ENCODE measurements around the gene JARID2.

The JARID2 gene

DNA sequence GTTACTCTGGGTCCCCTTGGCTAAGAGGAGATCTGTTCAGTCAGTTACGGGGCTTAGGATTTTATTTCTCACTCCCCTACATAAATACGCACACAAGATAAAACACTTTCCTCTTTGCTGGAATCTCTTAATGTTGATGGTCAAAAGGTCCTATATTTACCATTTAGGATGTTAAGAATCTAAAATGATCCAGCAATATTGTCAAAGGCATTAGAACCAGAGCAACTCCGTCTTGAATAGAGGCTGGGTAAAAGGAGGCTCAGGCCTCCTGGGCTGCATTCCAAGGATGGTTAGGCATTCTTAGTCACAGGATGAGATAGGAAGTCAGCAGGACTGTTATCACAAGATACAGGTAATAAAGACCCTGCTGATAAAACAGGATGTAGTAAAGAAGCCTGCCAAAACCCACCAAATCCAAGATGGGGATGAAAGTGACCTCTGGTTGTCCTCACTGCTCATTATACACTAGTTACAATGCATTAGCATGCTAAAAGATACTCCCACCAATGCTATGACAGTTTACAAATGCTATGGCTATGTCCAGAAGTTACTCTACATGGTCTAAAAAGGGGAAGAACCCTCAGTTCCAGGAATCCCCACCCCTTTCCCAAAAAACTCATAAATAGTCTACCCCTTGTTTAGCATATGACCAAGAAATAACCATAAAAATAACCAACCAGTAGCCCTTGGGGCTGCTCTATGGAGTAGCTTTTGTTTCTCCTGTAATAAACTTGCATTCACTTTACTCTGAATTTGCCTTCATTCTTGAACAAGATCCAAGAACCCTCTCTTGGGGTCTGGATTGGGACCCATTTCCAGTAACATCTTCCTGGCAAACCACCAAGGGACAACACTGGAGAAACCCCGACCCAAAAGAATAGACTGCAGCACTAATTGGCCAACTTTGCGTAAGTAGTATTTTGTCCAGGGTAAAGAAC, 309.5 kb downstream of the JARID2 start:
- peak; percentile 35 for DNase-seq

DNA sequence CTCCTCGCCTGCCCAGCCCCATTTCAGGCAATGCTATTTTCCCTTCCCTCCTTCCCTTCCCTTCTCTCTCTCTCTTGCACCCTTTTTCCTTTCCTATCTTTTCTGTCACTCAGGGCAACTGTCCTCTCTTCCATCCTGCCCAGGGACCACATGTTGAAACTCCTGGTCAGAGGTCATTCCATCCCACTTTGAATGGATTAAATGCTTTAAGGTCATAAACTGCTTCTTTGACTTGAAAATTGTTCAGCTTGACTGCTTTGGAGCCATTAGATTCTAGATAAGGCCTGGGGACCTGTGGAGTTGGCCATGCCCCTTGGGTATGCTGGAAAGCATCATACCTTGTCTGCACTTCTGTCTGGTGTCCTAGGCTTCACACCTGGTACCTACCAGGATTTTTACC, 310.8 kb downstream of the JARID2 start:
- DNase-seq, result no peak

DNA sequence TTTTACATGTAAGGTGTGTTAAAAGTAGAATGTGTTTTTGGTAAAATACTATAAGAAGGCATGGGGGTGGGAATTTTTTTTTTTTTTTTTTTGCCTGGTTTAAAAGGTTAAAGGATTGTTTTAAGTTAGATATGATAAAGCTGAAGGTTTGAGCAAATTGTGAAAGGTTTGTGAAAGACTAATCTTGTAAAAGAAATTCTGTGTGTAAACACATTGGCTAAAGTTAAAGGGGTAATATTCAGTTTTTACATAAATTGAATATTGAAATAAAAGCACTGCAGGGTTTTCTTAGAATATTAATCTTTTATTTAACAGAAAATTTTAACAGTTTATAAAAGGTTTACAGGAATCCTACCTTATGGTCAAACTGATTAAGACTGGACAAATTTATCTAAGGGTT, 311.3 kb downstream of the JARID2 start:
- no peak for DNase-seq

DNA sequence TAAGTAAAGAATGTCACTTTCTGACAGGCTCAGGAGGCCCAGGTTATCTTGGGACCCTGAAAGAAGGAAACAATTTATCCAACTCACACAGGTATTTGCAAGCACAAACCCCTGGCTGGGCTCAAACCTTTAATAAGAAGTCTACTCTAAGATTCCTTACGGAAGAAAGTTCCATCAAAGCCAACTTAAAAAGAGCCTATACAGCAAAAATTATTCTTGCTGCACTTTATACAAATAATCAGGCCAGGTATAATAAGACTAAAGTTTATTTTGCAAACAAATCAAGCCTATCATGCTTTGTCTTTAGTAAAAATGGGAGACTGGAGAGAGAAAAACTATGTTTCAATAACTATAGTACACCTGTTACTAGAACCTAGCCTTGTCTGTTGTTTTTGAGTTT, 314.8 kb downstream of the JARID2 start:
- DNase-seq, result no peak

DNA sequence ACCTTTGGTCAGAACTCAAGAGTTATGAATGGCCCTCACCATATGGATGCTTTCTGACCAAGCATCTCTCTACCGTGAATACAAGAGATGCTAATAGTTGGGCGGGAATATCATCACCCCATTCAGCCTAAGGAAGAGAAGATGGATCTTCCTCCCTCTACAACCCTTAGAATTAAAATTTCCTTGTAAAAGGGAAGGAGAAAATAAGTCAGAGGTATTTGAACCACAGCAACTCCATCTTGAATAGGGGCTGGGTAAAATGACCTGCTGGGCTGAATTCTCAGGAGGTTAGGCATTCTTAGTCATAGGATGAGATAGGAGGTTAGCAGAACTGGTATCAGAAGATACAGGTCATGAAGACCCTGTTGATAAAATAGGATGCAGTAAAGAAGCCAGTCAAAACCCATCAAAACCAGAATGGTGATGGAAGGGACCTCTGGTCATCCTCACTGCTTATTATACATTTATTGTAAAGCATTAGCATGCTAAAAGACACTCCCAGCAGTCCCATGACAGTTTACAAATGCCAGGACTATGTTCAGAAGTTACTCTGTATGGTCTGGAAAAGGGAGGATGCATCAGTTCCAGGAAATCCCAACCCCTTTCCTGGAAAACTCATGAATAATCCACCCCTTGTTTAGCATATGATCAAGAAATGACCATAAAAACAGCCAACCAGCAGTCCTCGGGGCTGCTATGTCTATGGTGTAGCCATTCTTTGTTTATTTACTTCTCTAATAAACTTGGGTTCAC, 315.8 kb downstream of the JARID2 start:
- DNase-seq, result no peak

DNA sequence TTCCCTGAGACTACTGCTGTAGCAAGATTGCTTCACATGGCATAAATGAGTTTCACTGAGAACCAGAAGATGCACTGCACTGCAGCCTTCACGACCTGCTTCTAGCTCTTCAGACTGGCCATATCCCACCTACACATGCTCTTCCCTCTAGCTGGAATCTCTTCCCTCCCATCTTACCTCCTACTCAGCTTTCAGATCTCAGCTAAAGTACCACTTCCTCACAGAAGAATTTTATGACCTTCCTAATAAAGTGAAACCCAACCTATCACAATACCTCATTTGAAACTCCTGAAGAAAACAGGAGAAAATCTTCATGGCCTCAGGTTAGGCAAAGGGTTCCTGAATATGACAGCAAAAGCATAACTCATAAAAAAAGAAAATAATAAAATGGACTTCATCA, 317.1 kb downstream of the JARID2 start:
- DNase-seq, result no peak

DNA sequence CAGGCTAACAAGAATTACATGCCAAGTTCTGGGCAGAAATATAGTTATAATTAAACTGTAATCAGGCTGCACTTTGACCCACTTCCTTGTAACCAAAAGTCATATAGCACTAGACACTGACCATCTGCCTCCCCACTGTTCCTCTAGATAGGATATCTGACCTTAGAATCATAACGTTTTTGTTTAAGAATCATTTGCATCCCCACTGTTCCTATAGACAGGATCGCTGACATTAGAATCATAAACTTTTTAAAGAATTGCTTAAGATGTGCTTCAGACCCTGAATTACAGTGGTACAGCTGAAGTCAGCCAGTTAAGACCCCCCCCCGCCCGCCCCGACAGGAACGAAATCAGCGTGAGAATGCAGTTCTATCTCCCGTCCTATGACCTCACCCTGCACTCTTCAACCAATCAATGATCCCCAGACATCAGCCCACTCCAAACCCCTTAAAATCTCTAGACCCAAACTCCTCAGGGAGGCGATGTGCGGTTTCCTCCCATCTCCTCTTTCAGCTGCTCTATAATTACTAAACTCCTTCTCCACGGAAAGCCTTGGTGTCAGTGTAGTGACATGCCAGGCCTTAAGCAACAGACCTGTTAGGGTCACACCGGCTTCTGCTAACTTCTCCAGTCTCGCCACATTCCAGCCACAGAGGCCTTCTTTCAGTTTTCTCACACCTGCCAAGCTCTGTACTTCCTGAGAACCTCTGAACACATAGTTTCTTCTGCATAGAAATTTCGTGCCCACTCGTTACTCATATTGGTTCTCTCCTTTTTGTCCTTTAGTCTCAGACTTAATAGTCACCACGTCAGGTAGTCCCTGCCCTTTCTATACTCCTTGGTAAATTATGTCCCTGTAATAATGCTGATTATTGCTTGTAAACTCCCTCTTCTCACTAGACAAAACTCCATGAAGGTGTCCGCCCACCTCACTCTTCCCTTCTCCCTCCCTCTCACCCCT, 323.4 kb downstream of the JARID2 start:
- no peak for DNase-seq

DNA sequence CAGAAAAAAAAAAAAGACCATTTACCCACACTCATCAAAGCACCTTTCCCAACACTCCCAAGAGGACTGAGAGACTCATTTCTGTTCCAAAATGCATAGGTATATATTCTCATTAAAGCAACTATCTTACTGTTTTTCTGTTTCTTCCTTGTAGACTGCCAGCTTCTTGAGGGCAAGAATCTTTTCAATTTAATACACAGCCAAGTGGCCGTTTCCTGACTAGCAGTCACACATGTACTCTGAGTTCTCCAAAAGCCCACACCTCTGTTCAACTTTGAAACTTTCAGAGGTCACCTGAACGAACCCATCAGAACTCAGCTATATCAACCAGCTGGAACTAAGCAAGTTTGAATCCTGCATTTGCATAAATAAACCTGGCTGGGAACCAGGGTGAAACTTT, 324.3 kb downstream of the JARID2 start:
- no peak for DNase-seq
